HEK293 (cell line): ENCODE results near the gene DNAH11.
A peak's percentile ranks its signal among the peaks of the same experiment; 100 is the strongest.

ENCODE experiments used
- CTCF ChIA-PET: fragments of 350-600 bp; formaldehyde crosslinking; extraction: SDS; loops from one replicate; lab custom pipeline; 2021; ENCODE audit warnings: antibody characterized with exemption; lab: Yijun Ruan, JAX
- POLR2A ChIA-PET: fragments of 300-600 bp; formaldehyde crosslinking; extraction: SDS; loops from one replicate; lab custom pipeline; 2020; ENCODE audit warnings: antibody characterized with exemption, inconsistent platforms; lab: Yijun Ruan, JAX
- H3K27ac ChIP-seq: fragments of 200-500 bp; sonication (Bioruptor generic); 2 replicates; pipeline ENCODE4 v1.5.1; 2014; ENCODE audit warnings: low read depth, low read length, control low read depth, inconsistent platforms; ENCODE audit errors: extremely low read depth
- H3K36me3 ChIP-seq, 2 experiments: fragments of 200-500 bp in 1 of 2; sonication (Bioruptor generic) in 1 of 2; 1 replicate in 1 of 2; 2 replicates in 1 of 2; pipeline ENCODE4 v1.5.1; 2014 to 2017; ENCODE audit warnings: inconsistent platforms in 2 of 2, low read length in 2 of 2; ENCODE audit not compliant: control insufficient read depth in 2 of 2, insufficient read depth in 1 of 2
- H3K4me1 ChIP-seq: fragments of 200-500 bp; sonication (Bioruptor generic); 2 replicates; pipeline ENCODE4 v1.5.1; 2014; ENCODE audit warnings: mild to moderate bottlenecking, low read length, inconsistent platforms; ENCODE audit not compliant: control insufficient read depth, insufficient read depth
- H3K4me3 ChIP-seq: 2 replicates; pipeline ENCODE4 v1.5.1; 2011; ENCODE audit warnings: low read depth, mild to moderate bottlenecking, control low read depth, low read length, moderate library complexity
- H3K9me3 ChIP-seq: fragments of 200-500 bp; sonication (Bioruptor generic); 2 replicates; pipeline ENCODE4 v1.5.1; 2014; ENCODE audit warnings: low read depth, low read length, inconsistent platforms; ENCODE audit not compliant: control insufficient read depth, insufficient read depth
- FEZF1 ChIP-seq: fragments of 450-650 bp; formaldehyde crosslinking; IDR thresholded peaks from 2 replicates; pipeline ENCODE4 v1.5.1; 2016; ENCODE audit warnings: missing biosample characterization, missing genetic modification characterization
- GLIS1 ChIP-seq: fragments of 450-650 bp; formaldehyde crosslinking; IDR thresholded peaks from 2 replicates; pipeline ENCODE4 v1.5.1; 2016; ENCODE audit warnings: missing biosample characterization, missing genetic modification characterization
- IKZF3 ChIP-seq: fragments of 450-650 bp; IDR thresholded peaks from 2 replicates; pipeline ENCODE4 v1.5.0; 2018; ENCODE audit warnings: missing biosample characterization, mild to moderate bottlenecking, missing genetic modification characterization, moderate library complexity
- KLF7 ChIP-seq: fragments of 450-650 bp; formaldehyde crosslinking; IDR thresholded peaks from 2 replicates; pipeline ENCODE4 v1.5.1; 2016; ENCODE audit warnings: missing biosample characterization, missing genetic modification characterization, borderline replicate concordance
- TCF7L2 ChIP-seq: IDR thresholded peaks from 2 replicates; pipeline ENCODE4 v1.6.1; 2011; ENCODE audit warnings: low read depth, mild to moderate bottlenecking, inconsistent platforms, low read length, moderate library complexity, borderline replicate concordance
- TRIM28 ChIP-seq: IDR thresholded peaks from 2 replicates; pipeline ENCODE4 v1.6.1; 2011; ENCODE audit warnings: low read length, control low read depth, borderline replicate concordance
- ZFP69B ChIP-seq: fragments of 450-650 bp; formaldehyde crosslinking; IDR thresholded peaks from 2 replicates; pipeline ENCODE4 v1.5.1; 2016; ENCODE audit warnings: missing biosample characterization, missing genetic modification characterization
- ZNF112 ChIP-seq: fragments of 450-650 bp; formaldehyde crosslinking; IDR thresholded peaks from 2 replicates; pipeline ENCODE4 v1.5.0; 2017; ENCODE audit warnings: missing biosample characterization, missing genetic modification characterization
- ZNF114 ChIP-seq: fragments of 450-650 bp; formaldehyde crosslinking; IDR thresholded peaks from 2 replicates; pipeline ENCODE4 v1.5.0; 2017; ENCODE audit warnings: missing biosample characterization, missing genetic modification characterization
- ZNF132 ChIP-seq: fragments of 450-650 bp; formaldehyde crosslinking; IDR thresholded peaks from 2 replicates; pipeline ENCODE4 v1.5.1; 2017; ENCODE audit warnings: missing biosample characterization, missing genetic modification characterization, borderline replicate concordance
- ZNF140 ChIP-seq: fragments of 450-650 bp; formaldehyde crosslinking; IDR thresholded peaks from 2 replicates; pipeline ENCODE4 v1.5.1; 2016; ENCODE audit warnings: missing biosample characterization, missing genetic modification characterization
- ZNF16 ChIP-seq: fragments of 450-650 bp; formaldehyde crosslinking; IDR thresholded peaks from 2 replicates; pipeline ENCODE4 v1.5.1; 2016; ENCODE audit warnings: low read depth, missing biosample characterization, missing genetic modification characterization
- ZNF214 ChIP-seq: fragments of 450-650 bp; formaldehyde crosslinking; IDR thresholded peaks from 2 replicates; pipeline ENCODE4 v1.5.1; 2017; ENCODE audit warnings: missing biosample characterization, mild to moderate bottlenecking, missing genetic modification characterization, borderline replicate concordance
- ZNF223 ChIP-seq: fragments of 450-650 bp; formaldehyde crosslinking; IDR thresholded peaks from 2 replicates; pipeline ENCODE4 v1.5.1; 2016; ENCODE audit warnings: missing biosample characterization, missing genetic modification characterization
- ZNF311 ChIP-seq: fragments of 450-650 bp; formaldehyde crosslinking; IDR thresholded peaks from 2 replicates; pipeline ENCODE4 v1.5.1; 2017; ENCODE audit warnings: missing biosample characterization, missing genetic modification characterization, borderline replicate concordance
- ZNF335 ChIP-seq: fragments of 450-650 bp; formaldehyde crosslinking; conservative IDR thresholded peaks from 2 replicates; pipeline ENCODE4 v1.5.1; 2016; ENCODE audit warnings: missing biosample characterization, missing genetic modification characterization
- ZNF404 ChIP-seq: fragments of 450-650 bp; formaldehyde crosslinking; IDR thresholded peaks from 2 replicates; pipeline ENCODE4 v1.5.1; 2017; ENCODE audit warnings: missing biosample characterization, missing genetic modification characterization
- ZNF449 ChIP-seq: fragments of 450-650 bp; formaldehyde crosslinking; IDR thresholded peaks from 2 replicates; pipeline ENCODE4 v1.5.1; 2017; ENCODE audit warnings: missing biosample characterization, mild to moderate bottlenecking, missing genetic modification characterization, moderate library complexity
- ZNF529 ChIP-seq: fragments of 450-650 bp; formaldehyde crosslinking; IDR thresholded peaks from 2 replicates; pipeline ENCODE4 v1.5.1; 2017; ENCODE audit warnings: missing genetic modification characterization, missing biosample characterization; ENCODE audit not compliant: insufficient replicate concordance
- ZNF600 ChIP-seq: fragments of 450-650 bp; formaldehyde crosslinking; IDR thresholded peaks from 2 replicates; pipeline ENCODE4 v1.5.1; 2016; ENCODE audit warnings: missing biosample characterization, missing genetic modification characterization
- ZNF624 ChIP-seq: fragments of 450-650 bp; formaldehyde crosslinking; IDR thresholded peaks from 2 replicates; pipeline ENCODE4 v1.5.1; 2017; ENCODE audit warnings: missing biosample characterization, missing genetic modification characterization
- ZNF670 ChIP-seq: fragments of 450-650 bp; formaldehyde crosslinking; IDR thresholded peaks from 2 replicates; pipeline ENCODE4 v1.5.1; 2016; ENCODE audit warnings: missing biosample characterization, missing genetic modification characterization, low read depth
- ZNF701 ChIP-seq: fragments of 450-650 bp; formaldehyde crosslinking; IDR thresholded peaks from 2 replicates; pipeline ENCODE4 v1.5.1; 2016; ENCODE audit warnings: missing biosample characterization, missing genetic modification characterization
- ZNF777 ChIP-seq: fragments of 450-650 bp; formaldehyde crosslinking; IDR thresholded peaks from 2 replicates; pipeline ENCODE4 v1.5.1; 2017; ENCODE audit warnings: missing biosample characterization, missing genetic modification characterization, borderline replicate concordance
- TF ChIP-seq, protein P1 (sequence below): fragments of 450-650 bp; formaldehyde crosslinking; IDR thresholded peaks from 2 replicates; pipeline ENCODE4 v1.5.1; 2016; ENCODE audit warnings: missing biosample characterization, missing genetic modification characterization, borderline replicate concordance

Gene DNAH11

GRCh38 chr7:21777921-21778320 is 235.1 kb downstream of the DNAH11 start:
- H3K9me3 ChIP-seq, result no peaks in the 10 kb centered on the region
- no peak for TF ChIP-seq ZNF311
- no peak for TF ChIP-seq ZNF600 (tag by site-specific recombination)
- no peak for TF ChIP-seq ZNF624 (tag by site-specific recombination)
- TF ChIP-seq ZNF404 (tag by site-specific recombination), result no peak
- TF ChIP-seq IKZF3 (tag by site-specific recombination), result no peak
- no peak for TF ChIP-seq ZNF223 (tag by site-specific recombination)
- no peak for TF ChIP-seq ZNF140 (tag by site-specific recombination)
- TF ChIP-seq ZFP69B (tag by site-specific recombination), result no peak
- POLR2A ChIA-PET, result no interaction called here
- H3K27ac ChIP-seq, result no peak overlapping the region
- CTCF ChIA-PET, result interaction anchor here (0.7 to 6.3 kb wide), 3 partner anchors 11 to 586 kb away, joined by 3 to 47 read pairs (median 3); no protein-coding TSS in a partner anchor
- no peaks in the 10 kb centered on the region for H3K36me3 ChIP-seq
- no peaks in the 10 kb centered on the region for H3K4me1 ChIP-seq
- H3K4me3 ChIP-seq, result no peak overlapping the region

DNA sequence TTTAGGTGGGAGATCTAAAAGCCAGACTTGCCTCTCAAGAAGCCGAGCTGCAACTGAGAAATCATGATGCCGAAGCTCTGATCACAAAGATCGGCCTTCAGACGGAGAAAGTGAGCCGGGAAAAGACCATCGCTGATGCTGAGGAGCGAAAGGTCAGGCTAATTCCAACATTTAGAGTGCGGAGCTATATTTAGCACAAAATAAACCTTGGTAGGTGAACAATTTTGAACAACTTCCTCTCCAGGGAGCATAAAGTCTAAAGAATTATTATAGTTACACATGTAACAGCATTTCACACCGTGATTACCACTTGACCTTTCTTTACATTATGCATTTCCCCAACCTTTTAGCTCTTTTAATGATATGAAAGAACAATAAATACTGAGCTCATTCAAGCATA is 236.1 kb downstream of the DNAH11 start:
- H3K4me3 ChIP-seq, result no peak overlapping the region
- no peaks in the 10 kb centered on the region for H3K9me3 ChIP-seq
- H3K4me1 ChIP-seq, result no peaks in the 10 kb centered on the region
- POLR2A ChIA-PET, result no interaction called here
- CTCF ChIA-PET, result interaction anchor here (6.3 kb wide), 1 partner anchor 12 kb away, joined by 47 read pairs; no protein-coding TSS in a partner anchor
- TF ChIP-seq ZNF112 (tag by site-specific recombination) (no peak), ZNF132 (tag by site-specific recombination) (no peak), ZNF701 (tag by site-specific recombination) (no peak), ZNF16 (tag by site-specific recombination) (no peak), GLIS1 (tag by site-specific recombination) (no peak), TCF7L2 (peak; percentile 21; the same call in 1 of the 2 replicates), ZNF214 (no peak)
- no peak overlapping the region for H3K27ac ChIP-seq
- no peaks in the 10 kb centered on the region for H3K36me3 ChIP-seq

GRCh38 chr7:21782996-21783395 is 240.2 kb downstream of the DNAH11 start:
- Histone ChIP-seq H3K4me3 (no peak overlapping the region), H3K36me3 (no peaks in the 10 kb centered on the region), H3K4me1 (no peaks in the 10 kb centered on the region), H3K9me3 (no peaks in the 10 kb centered on the region), H3K27ac (no peak overlapping the region)
- TF ChIP-seq ZNF777 (tag by site-specific recombination), result no peak
- no peak for TF ChIP-seq KLF7
- no peak for TF ChIP-seq ZNF449
- no peak for TF ChIP-seq ZNF335 (tag by site-specific recombination)
- TF ChIP-seq, protein P1, sequence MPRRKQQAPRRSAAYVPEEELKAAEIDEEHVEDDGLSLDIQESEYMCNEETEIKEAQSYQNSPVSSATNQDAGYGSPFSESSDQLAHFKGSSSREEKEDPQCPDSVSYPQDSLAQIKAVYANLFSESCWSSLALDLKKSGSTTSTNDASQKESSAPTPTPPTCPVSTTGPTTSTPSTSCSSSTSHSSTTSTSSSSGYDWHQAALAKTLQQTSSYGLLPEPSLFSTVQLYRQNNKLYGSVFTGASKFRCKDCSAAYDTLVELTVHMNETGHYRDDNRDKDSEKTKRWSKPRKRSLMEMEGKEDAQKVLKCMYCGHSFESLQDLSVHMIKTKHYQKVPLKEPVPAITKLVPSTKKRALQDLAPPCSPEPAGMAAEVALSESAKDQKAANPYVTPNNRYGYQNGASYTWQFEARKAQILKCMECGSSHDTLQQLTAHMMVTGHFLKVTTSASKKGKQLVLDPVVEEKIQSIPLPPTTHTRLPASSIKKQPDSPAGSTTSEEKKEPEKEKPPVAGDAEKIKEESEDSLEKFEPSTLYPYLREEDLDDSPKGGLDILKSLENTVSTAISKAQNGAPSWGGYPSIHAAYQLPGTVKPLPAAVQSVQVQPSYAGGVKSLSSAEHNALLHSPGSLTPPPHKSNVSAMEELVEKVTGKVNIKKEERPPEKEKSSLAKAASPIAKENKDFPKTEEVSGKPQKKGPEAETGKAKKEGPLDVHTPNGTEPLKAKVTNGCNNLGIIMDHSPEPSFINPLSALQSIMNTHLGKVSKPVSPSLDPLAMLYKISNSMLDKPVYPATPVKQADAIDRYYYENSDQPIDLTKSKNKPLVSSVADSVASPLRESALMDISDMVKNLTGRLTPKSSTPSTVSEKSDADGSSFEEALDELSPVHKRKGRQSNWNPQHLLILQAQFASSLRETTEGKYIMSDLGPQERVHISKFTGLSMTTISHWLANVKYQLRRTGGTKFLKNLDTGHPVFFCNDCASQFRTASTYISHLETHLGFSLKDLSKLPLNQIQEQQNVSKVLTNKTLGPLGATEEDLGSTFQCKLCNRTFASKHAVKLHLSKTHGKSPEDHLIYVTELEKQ (tag by site-specific recombination), result no peak
- no peak for TF ChIP-seq ZNF670 (tag by site-specific recombination)
- TF ChIP-seq ZNF114, result no peak
- no peak for TF ChIP-seq FEZF1 (tag by site-specific recombination)
- TF ChIP-seq ZNF529 (tag by site-specific recombination), result no peak
- TF ChIP-seq TRIM28, result no peak
- ChIA-PET CTCF (interaction anchor here (0.7 to 1.4 kb wide), 2 partner anchors 25 to 529 kb away, joined by 3 read pairs; no protein-coding TSS in a partner anchor), POLR2A (no interaction called here)
